GM10266 (cell line): ENCODE results near the gene ARHGEF40.

ENCODE experiments used
- DNase-seq: peaks from one replicate; pipeline ENCODE4 v3.0.0; 2012; ENCODE audit errors: extremely low spot score
- TF ChIP-seq, protein P1 (sequence below): IDR thresholded peaks from 2 replicates; pipeline ENCODE4 v1.5.1; 2012; ENCODE audit warnings: mild to moderate bottlenecking, low read depth; ENCODE audit not compliant: control insufficient read depth, insufficient read depth; ENCODE audit errors: missing control alignments

Gene ARHGEF40

DNA sequence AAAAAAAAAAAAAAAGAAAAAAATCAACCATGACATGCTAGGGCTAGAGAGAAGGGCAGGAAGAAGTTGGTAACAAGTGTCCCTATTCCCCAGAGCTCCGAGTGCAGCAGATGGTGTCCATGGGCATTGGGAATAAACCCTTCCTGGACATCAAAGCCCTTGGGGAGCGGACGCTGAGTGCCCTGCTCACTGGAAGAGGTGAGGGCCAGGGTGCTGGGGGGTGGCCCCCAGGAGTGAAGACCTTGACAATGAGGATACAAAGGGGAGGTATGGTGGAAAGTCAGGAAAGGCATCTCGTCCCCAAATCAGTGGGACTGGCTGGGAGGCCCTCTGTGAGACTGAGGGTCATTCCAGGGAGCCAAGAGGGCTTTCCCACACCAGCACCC, 16.8 kb downstream of the ARHGEF40 start:
- TF ChIP-seq, protein P1, sequence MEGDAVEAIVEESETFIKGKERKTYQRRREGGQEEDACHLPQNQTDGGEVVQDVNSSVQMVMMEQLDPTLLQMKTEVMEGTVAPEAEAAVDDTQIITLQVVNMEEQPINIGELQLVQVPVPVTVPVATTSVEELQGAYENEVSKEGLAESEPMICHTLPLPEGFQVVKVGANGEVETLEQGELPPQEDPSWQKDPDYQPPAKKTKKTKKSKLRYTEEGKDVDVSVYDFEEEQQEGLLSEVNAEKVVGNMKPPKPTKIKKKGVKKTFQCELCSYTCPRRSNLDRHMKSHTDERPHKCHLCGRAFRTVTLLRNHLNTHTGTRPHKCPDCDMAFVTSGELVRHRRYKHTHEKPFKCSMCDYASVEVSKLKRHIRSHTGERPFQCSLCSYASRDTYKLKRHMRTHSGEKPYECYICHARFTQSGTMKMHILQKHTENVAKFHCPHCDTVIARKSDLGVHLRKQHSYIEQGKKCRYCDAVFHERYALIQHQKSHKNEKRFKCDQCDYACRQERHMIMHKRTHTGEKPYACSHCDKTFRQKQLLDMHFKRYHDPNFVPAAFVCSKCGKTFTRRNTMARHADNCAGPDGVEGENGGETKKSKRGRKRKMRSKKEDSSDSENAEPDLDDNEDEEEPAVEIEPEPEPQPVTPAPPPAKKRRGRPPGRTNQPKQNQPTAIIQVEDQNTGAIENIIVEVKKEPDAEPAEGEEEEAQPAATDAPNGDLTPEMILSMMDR = no peak
- DNase-seq = no peak

DNA sequence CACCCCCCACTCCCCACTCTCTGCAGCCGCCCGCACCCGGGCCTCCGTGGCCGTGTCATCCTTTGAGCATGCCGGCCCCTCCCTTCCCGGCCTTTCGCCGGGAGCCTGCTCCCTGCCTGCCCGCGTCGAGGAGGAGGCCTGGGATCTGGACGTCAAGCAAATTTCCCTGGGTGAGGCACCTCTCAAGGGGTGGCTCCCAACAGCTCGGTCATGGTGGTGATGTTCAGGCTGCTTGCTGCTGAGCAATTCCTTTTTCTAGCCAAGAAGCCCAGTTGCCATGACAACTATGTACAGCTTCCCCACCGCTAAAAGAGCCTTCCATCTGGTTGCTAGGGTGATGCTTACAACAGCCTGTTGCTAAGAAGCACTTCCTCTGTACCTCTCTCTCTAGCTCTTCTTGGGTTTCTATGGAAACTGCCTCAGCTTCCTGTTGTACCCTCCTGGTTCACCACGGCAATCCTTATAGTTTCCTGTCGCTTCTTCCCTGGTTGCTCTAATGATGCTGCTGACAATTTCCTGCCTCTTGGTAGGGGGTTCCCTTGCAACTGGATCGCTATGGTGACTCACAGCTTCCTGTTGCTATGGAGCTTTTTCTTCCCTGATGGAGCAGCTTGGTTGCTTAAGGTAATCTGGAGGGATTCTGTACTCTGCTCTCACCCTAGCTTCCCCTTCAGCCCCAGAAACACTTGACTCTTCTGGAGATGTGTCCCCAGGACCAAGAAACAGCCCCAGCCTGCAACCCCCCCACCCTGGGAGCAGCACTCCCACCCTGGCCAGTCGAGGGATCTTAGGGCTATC, 17.4 kb downstream of the ARHGEF40 start:
- no peak for DNase-seq
- TF ChIP-seq, protein P1 = no peak

DNA sequence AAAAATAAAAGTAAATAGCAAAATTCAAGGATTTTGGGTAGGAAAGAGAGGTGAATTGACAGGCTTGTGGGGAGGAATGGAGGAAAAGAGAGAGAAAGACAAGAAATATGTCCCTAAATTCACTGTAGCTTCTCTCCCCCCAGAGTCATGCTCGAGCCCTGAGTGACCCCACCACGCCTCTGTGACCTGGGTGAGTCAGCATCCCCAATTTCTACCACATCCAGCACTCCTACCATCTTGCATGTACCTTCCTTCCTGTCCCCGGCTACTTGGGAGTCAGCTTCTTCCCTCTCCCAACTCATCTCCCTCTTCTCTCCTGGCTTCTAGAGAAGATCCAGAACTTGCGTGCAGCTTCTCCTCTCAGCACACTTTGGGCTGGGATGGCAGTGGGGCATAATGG, 18.6 kb downstream of the ARHGEF40 start:
- no peak for DNase-seq
- TF ChIP-seq, protein P1 = no peak

DNA sequence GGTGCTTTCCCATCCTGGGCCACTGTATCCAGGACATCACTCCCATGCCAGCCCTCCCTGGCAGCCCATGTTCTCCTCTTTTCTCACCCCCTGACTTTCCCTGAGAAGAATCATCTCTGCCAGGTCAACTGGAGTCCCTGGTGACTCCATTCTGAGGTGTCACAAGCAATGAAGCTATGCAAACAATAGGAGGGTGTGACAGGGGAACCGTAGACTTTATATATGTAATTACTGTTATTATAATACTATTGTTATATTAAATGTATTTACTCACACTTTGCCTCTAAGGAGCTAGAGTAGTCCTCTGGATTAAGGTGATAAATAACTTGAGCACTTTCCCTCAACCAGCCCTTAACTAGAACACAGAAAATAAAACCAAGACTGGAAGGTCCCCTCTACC, 19.2 kb downstream of the ARHGEF40 start:
- DNase-seq = no peak
- TF ChIP-seq, protein P1 = no peak

DNA sequence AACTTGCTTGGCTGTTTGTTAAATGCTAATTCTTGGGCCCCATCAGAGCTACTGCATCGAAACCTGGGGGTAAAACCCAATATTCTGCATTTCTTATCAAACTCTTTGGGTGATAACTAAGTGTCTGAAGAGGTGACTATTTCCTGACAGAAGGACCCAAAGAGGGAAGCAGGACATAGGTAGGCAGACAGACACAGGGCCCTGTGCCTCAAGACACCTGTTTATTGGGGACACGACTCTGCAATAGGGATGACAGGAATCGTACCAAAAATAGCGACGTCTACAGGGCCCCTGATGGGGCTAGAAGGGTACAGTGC, 19.7 kb downstream of the ARHGEF40 start:
- DNase-seq = no peak
- TF ChIP-seq, protein P1 = no peak

DNA sequence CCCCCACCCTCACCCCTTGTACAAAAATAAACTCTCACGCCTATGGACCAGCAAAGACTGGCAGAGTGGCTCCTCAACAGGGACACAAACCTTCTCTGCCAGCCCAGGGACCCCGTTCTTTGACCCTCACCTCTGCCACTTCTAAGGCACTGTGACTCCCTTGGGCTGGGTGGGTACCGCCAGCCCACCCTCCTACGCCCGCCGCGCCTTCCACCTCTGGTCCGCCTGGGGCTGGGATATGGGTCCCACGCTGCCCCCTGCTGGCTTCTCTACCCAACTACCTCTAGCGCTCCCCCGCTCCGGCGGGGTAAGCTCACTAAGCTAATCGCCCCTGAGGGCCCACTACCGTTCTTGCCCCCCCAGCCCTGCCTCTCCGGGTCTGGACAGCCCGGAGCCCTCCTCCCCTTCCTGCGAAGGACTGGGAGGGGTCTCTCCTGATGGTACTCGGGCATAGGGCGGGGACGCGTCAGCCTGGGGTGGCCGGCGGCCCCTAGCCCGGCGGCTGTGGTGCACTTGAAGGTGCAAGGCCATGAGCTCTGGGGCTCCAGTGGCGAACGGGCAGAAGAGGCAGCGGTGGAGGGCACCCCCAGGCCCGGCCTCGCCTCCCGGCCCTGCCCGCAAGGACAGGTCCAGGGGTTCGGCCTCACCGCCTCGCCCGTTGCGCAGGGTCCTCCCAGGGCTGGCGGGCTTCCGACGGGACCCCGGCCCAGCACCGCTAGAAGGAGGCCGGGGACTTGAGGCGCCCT, 20.3 kb downstream of the ARHGEF40 start:
- no peak for DNase-seq
- TF ChIP-seq, protein P1 = peak; percentile 37

DNA sequence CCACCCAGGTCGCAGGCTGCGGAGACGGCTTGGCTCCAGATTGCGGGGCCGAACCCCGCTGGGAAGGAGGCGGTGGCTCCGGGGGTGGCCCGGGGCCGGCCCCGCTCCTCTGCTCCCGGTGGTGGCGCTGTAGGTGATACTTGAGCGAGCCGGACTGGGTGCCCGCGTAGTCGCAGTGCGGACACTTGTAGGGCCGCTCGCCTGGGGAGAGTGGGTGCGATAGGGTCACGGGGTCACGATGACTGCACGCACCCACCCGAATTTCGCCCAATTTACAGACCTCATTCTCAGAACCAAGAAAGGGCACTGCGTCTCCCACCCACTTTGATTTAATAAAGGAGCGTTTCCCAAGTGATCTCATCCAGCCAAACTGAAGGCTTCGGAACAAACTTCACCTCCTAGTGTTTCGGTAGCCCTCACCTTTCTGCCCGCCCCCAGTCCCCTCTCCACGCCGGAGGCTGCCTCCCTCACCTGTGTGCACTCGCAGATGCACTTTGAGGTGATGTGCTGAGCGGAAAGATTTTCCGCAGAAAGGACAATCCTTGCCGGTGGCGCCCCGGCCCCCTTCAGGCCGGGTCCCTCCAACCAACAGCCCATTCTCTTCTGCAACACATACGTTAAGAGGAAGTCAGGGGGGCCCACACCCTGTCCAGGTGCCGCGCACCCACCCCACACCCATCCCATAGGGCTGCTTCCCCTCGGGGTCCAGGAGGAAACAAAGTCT, 21.0 kb downstream of the ARHGEF40 start:
- TF ChIP-seq, protein P1 = no peak
- no peak for DNase-seq
